ENCODE data around the gene MFSD12.

DNA sequence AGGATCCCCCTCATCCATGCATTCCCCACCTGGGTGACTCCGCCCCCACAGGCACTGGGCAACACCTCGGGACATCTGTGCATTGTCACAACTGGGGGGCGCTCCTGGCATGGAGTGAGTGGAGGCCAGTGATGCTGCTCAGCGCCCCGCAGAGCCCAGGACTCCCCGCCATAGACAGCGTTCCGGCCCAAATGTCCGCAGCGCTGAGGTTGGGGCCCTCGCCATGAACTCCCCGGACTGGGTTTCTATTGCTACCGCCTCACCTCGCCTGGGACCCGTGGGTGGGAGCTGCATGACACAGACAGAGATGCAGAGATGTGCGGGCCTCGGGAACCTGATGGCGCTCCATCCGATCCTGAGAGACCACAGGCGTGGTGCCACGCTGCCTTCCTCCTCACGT, 46.7 kb downstream of the MFSD12 start:
- TF ChIP-seq, protein P1, sequence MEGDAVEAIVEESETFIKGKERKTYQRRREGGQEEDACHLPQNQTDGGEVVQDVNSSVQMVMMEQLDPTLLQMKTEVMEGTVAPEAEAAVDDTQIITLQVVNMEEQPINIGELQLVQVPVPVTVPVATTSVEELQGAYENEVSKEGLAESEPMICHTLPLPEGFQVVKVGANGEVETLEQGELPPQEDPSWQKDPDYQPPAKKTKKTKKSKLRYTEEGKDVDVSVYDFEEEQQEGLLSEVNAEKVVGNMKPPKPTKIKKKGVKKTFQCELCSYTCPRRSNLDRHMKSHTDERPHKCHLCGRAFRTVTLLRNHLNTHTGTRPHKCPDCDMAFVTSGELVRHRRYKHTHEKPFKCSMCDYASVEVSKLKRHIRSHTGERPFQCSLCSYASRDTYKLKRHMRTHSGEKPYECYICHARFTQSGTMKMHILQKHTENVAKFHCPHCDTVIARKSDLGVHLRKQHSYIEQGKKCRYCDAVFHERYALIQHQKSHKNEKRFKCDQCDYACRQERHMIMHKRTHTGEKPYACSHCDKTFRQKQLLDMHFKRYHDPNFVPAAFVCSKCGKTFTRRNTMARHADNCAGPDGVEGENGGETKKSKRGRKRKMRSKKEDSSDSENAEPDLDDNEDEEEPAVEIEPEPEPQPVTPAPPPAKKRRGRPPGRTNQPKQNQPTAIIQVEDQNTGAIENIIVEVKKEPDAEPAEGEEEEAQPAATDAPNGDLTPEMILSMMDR (IDR thresholded peaks at IDR 0.05) = no peak
- TF ChIP-seq ZFX (IDR thresholded peaks at IDR 0.05; ENCODE audit: borderline replicate concordance) = no peak

Data from 22Rv1 (cell line).